Skeletal muscle cell (primary cell): ENCODE measurements around the gene IGSF23.

Source experiments
- DNase-seq: peaks from one replicate; pipeline ENCODE4 v3.0.0-alpha.2; 2010; ENCODE audit warnings: low read depth
- H3K4me3 ChIP-seq: 2 replicates; pipeline ENCODE4 v1.5.1; 2011; ENCODE audit warnings: low read depth, mild to moderate bottlenecking, control low read depth, low read length, moderate library complexity

The IGSF23 gene, protein sequence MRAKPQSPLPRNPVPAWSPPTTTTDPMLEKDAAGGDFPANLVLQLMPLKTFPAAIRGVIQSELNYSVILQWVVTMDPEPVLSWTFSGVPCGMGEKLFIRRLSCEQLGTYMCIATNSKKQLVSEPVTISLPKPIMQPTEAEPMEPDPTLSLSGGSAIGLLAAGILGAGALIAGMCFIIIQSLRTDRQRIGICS

DNA sequence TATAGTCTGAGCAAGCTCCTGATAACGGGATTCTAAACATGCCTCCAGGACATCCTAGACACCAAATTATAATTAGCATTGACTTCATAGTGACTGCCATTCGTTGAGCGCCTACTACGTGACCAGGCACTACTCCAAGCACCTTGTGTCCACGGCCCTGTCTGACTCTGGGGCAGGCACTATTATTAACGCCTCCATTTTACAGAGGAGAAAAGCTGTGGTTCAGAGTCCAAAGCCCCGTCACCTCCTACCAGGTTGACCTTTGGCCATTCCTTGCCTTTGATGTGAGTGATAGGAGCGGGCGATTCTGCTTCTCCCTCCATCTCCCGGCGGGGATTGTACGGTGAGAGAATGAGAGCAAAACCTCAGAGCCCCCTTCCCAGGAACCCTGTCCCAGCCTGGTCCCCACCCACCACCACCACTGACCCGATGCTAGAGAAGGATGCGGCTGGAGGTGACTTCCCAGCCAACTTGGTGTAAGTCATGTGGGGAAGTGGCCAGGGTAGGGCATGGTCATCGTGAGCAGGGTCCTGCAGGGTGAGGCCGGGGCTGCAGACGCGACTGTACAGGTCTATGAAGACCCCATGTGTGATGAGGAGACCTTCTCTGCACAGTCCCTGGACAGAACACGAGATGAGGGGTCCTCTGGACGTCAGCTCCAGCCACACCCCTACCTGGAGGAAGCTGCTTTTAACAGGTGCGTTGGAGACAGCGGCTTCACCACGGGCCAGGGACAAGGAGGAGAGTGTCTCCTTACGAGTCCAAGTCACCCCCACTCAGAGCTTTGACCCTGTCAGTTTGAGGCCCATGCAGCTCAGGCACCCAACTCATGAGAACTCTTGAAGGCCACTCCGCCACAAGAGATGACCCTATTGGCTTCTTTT, at the start of gene IGSF23:
Gene IGSF23, plus strand, starts transcription at position 269 of the 884 bp plus-strand sequence. Its CDS starts 83 bp downstream, at position 352.
- no peak for DNase-seq
- no peak within 1 kb of the TSS for H3K4me3 ChIP-seq

DNA sequence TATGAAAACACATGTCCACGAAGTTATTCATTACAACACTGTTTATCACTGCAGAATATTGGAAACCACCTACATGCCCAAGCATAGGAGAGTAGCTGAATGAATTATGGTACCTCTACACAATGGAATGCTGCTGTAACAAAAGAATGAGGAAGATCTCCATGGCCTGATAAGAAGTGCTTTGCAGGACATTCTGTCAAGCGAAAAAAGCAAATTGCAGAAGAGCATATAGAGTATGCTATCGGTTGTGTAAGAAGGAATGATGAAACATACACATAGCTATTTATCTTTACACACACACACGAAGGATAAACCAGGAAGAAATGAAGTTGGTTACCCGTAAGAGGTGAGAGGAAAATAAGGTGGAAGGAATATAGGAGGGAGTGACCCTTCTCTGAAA, 46.4 kb upstream of the IGSF23 start:
- no peak overlapping the region for H3K4me3 ChIP-seq
- no peak for DNase-seq

DNA sequence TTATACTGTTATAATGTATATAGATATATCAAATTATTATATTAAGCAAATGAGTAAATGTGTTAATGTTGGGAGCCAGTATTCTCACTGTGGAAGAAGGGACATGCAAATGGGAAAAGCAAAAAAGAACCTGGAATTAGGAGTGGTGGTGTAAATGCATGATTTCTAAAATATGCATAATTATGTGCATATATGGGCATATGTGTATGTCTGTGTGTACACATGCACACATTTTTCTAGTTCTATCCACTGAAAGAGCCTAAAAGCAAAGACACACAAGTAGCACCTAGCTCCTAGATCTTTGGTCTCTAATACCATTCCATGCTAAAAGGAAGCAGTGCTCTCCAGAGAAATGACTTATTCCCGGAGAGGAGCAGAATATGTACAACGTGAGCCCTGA, 45.6 kb upstream of the IGSF23 start:
- H3K4me3 ChIP-seq: no peak overlapping the region
- no peak for DNase-seq

DNA sequence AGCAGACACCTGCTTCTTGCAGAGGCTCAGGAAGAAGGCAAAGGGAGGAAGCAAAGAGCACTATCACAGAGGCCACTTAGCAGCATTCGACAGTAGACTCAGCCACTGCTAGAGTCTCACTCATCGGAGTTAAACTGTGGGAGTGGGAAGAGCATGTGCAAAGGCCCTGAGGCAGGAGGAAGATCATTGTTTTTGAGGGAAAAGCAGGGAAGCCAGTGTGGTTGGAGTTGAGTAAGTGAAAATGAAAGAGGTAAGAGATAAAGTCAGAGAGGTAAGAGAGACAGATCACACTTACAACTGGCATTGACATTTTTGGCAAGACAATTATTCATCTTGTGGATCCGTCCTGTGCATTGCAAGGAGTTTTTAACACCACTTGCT, 42.8 kb upstream of the IGSF23 start:
- DNase-seq: no peak
- no peak overlapping the region for H3K4me3 ChIP-seq

DNA sequence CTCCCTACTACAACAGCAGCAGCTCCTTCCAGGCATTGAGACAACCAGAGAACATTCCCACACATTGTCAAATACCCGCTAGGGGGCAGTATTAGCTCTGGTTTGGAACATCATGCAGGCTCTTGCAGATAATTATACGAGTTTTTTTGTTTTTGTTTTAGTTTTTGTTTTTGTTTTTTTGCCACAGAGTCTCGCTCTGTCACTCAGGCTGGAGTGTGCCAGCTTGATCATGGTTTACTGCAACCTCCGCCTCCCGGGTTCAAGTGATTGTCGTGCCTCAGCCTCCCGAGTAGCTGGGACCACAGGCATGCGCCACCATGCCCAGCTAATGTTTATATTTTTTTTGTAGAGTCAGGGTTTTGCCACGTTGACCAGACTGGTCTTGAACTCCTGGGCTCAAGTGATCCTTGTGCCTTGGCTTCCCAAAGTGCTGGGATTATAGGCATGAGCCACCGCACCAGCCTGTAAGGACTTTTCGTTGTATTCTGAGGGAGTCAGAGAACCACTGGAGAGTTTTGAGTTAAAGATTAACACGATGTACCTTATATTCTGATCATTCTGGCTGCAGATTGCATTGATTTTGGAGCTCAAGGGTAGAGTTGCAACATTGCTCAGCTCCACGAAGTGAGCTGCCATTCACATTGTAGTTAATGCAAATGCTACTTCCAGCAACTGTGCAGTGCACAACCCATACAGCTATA, 42.2 kb upstream of the IGSF23 start:
- H3K4me3 ChIP-seq: no peak overlapping the region
- DNase-seq: peak; percentile 36

DNA sequence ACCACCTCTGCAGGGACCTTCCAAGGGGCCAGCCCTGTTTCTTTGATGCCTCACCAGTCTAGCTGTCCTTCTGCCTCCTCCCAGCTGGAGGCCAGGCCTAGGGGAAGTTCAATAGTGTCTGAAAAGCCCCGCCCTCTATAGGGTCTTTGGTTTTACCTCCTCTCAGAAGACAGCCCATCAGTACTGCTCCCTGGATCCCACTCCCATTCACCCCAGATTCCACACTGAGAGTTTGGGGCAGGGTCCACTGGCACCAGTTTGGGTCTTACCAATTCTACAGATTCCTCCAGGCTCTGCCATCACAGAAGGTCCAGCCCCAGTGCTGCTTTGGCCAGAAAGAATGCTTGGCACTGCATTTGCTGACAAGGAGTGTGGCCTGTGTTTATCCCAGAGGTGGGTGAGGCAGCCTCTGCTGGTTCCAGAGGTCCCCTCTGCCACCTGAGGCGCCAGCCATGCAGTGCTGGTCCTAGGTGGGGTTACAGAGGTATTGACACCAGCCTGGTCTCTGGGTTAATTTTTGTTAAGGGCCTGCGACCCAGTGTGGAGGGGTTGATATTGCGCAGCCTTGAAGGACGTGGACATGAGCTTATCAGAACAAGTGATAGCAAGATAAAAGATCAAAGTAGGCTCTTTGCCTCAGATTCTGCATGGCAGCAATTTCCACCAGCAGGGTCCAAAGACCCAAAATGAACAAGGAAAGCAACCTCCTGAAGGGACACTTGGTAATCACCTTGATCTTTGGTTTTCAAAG, 41.4 kb upstream of the IGSF23 start:
- H3K4me3 ChIP-seq: no peak overlapping the region
- no peak for DNase-seq

DNA sequence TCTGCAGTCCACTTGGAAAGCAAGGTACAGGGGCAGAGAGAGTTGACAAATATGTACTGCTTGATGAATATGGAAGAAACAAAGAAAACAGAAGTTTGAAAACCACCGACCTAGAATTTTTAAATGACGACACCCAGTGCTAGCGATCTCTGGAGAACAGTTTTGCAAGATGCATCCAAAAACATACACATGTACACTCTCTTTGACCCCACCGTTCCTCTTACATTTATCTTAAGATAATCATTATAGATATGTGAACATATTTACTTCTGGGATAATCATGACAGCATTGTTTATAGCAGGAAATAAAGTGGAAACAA, 40.8 kb upstream of the IGSF23 start:
- DNase-seq: no peak
- H3K4me3 ChIP-seq: no peak overlapping the region

DNA sequence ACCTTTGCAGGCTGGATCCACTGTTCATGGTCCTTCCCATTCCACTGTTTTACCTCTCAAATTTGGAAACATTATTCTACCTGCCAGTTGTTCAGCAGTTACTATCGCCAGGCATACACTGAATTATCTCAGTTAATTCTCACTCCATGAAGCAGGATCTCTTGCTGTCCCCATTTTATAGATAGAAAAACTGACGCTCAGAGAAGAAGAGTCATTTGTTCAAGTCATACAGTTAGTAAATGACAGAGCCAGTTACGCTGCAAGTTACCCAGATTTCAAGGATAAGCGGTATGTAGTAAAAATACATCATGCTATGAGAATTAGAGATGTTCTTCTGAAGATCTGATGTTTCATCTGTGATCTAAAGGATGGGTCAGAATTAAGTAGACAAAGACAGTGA, 40.2 kb upstream of the IGSF23 start:
- no peak overlapping the region for H3K4me3 ChIP-seq

DNA sequence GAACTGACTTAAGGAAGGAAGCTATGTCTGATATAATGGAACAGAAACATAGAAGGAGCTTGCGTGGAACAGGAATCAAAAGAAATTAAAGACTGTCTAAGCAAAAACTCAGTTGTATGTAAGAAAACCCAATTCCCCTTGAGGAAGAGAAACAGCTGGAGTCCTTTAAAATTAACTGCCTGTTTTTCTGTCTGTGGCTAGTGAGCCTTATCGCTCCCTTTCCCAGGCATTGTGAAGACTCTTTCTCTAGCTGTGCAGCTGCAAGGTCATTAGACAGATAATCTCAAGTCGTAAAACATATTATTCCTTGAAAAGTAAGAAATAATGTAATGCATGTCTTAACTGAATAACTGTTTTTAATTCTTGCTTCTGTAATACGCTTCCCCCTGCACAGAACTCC, 39.7 kb upstream of the IGSF23 start:
- no peak for DNase-seq
- H3K4me3 ChIP-seq: no peak overlapping the region

More for the DNA sequence above, 40.2 kb upstream of the IGSF23 start:
- DNase-seq: no peak

DNA sequence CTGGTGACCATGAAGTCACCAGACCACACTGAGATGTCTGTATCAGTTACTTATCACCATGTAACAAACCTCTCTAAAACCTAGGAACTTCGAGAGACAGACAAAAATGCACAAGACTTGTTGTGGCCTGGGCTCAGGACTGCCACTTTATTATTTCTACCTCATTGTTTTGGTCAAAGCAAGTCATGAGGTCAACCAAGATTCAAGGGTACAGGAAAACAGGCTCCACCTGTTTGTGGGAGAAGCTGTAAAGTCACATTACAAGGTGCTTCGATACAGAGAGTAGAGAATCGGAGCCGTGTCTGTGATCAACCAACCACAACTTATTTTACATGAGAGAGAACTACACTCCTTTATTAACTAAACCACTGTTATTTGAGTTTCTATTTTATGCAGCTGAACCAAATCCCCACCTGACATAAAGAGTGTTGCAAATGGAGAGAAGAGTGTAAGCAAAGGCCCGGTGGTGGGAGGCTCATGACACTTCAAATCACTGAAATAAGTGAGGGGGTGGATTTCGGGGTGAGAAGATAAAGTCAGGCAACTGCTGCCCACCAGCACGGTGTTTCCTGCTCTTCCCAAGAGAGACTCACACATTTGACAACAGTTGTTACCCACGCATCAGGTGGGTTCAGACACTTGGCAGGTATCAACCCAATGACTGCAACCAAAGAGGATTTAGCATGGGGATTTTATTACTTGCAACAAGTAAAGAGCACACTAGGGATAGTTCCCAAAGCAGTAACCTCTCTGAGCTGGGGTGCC, 39.0 kb upstream of the IGSF23 start:
- H3K4me3 ChIP-seq: no peak overlapping the region
- no peak for DNase-seq

DNA sequence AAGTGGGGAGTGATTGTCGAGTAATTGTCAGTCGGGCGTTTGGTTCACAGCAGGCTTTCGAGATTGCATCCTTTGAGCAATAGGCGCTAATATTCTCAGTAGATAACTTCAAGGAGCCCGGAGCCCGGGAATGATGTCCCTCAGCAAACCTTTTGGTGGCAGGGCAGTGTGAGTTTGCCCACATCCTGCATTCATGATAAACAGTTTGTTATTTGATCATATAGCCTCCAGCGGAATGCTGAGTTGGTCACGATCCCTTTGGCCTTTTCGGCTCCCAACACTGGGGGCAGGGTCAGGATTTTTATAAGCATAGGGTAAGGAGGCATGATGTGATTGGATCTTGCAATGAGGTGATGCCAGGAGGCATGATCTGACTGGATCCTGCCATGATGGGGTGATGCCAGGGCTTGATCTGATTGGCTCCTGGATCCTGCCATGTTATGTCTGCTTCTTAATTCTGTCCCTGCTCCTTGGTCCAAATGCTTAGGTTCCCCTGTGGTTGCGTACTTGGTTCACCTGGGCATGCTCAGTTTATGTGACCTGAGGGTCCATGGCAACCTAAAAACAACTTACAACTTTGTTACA, 38.2 kb upstream of the IGSF23 start:
- DNase-seq: no peak
- H3K4me3 ChIP-seq: no peak overlapping the region

DNA sequence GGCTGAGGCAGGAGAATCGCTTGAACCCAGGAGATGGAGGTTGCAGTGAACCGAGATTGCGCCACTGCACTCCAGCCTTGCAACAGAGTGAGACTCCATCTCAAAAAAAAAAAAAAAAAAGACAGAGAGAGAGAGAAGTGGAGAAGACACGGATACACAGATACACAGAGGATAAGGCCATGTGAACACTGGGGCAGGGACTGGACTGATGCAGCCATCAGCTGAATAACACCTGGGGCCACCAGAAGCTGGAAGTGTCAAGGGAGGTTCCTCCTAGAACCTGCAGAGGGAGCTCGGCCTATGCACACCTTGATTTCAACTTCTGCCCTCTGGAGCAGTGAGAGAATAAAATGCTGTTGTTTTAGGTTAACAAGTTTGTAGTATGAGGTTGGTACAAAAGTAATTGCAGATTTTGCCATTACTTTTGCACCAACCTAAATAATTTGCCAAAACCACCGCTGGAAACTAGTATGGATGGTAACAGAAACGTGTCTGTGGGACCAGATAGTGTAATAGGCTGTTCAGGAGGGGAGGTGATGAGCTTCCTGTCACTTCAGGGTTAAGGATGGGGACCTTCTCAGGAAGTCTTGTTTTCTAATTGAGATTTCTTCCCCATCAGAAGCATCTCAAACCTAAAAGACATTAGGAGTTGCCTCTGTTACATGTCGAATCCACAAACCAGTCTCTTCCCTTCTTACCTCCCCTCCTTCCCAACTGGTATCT, 36.4 kb upstream of the IGSF23 start:
- DNase-seq: no peak
- no peak overlapping the region for H3K4me3 ChIP-seq

DNA sequence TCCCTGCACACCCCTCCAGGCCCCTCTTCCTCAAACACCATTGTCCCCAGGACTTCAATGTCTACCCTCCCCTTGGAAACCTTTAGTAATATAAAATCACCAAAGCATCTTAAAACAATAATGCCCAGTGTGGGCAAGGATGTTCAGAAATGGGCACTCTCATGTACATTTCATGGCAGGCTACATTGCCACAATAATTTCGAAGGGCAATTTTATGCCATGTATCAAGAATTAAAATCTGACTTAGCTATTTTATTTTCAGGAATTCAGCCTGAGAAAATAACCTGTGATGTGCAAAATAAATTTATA, 35.8 kb upstream of the IGSF23 start:
- no peak for DNase-seq
- no peak overlapping the region for H3K4me3 ChIP-seq

DNA sequence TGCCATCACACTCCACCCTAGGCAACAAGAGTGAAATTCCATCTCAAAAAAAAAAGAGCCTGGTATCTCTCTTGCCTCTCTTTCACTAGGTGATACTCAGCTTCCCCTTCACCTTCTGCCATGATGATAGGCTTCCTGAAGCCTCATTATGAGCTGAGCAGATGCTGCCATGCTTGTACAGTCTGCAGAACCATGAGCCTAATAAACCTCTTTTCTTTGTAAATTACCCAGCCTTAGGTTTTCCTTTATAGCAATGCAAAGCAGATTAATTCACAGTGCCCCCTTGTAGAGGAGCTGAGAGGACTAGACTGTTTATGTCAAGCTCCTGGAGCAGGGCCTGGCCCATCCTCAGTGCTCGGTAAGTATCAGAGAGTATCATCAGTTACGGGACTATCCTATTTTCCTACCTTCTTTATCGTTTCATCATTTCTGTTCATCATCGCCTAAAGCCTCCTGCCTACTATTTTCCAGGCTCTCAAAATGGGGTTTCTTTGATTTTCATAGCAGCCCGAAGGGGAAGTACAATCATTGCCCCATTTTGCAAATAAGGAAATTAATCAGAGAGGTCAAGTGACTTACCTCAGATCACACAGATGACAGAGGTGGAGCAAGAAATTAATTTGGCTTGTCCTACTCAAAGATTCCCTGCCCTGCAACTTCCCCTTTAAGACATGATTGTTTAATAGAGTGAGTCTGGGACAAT, 33.5 kb upstream of the IGSF23 start:
- H3K4me3 ChIP-seq: no peak overlapping the region
- no peak for DNase-seq

DNA sequence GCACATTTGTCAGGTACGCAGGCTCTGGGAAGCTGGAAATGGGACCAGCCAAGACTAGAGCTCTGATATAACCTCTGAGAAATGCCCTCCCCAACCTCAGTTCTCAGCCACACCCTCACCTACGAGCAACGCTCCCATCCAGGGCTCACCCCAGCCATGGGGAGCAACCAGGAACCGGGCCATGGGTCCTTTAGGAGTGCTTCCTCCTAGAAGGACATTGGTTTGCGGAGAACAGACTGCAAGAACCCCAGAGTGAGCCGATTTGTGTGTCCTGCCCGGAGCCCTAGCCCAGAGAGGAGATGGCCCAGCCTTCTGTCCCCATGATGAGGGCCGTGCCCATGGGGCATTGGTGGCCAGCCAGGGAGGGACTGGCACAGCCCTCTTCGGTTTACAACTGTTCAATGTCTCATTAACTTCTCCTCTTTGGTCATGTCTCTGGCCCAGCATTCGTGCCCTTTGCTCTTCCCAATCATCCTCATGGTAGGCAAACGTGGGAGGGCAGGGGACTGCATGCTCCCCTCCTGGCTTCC, 32.9 kb upstream of the IGSF23 start:
- no peak for DNase-seq
- H3K4me3 ChIP-seq: no peak overlapping the region

DNA sequence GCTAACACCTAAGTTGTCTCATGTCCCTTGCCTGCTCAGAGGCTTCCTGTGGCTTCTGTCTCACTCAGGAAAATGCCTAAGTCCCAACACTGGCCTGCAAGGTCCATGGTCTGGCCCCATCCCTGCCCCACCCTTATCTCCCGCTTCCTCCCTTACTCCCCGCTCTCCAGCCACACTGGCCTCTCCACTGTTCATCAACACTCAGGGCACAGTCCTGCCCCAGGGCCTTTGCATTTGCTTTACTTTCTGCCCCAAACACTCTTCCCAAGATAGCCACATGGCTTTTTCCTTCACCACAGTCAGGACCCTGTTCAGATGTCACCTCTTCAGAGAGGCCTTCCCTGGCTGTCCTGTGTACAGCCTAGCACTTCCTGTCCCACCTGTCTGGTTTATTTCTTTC, 32.1 kb upstream of the IGSF23 start:
- H3K4me3 ChIP-seq: no peak overlapping the region
- no peak for DNase-seq

DNA sequence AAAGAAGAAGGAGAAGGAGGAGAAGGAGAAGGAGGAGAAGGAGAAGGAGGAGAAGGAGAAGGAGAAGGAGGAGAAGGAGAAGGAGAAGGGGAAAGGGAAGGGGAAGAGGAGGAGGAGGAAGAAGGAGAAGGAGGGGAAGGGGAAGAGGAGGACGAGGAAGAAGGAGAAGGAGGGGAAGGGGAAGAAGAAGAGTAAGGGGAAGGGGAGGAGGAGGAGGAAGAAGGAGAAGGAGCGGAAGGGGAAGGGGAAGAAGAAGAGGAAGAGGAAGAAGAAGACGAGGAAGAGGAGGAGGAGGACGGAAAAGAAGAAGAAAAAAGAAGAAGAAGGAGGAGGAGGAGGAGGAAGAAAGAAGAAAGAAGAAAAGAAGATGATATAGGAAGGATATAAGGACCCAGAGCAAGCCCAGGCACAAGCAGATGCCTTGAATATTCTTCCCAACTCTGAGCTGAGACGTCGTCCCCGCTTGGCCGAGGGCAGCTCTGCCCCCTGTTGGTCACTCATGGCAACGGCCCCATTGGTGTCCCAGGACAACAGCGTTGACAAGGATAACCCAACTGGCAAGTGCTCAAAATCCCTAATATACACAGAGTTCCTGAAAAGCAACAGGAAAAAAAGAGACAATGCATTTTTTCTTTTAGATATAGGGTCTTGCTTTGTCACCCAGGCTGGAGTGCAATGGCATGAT, 30.6 kb upstream of the IGSF23 start:
- no peak for DNase-seq
- H3K4me3 ChIP-seq: no peak overlapping the region
